GM12878 (cell line): ENCODE data around the gene LNX2. TPM values are rescaled to one million over a fixed set of nuclear protein-coding genes. Genes with fewer than 3 reads are reported as not detected.
A peak's percentile ranks its signal among the peaks of the same experiment; 100 is the strongest.

Source experiments
- ATAC-seq: fragments of 200-7000 bp; cut with Tn5 transposase; 3 replicates; pipeline ENCODE4 v1.9.1; 2020; ENCODE audit warnings: mild to moderate bottlenecking, moderate library complexity
- BruUV-seq: library from RNA; stranded (reverse); fragments of 400-500 nt; replicated peaks from 2 replicates; lab custom pipeline; 2021; lab: Mats Ljungman, UMichigan
- CTCF ChIA-PET: fragments of 300-600 bp; sonication (Branson Sonifier 250); formaldehyde crosslinking; extraction: SDS; loops from one replicate; lab custom pipeline; 2021; ENCODE audit warnings: inconsistent platforms; lab: Yijun Ruan, JAX
- POLR2A ChIA-PET: fragments of 350-600 bp; formaldehyde crosslinking; extraction: SDS; loops from one replicate; lab custom pipeline; 2021; ENCODE audit warnings: inconsistent platforms; lab: Charles Lee
- RAD21 ChIA-PET: fragments of 300-600 bp; sonication (Branson Sonifier 250); formaldehyde crosslinking; loops from one replicate; lab custom pipeline; 2023; ENCODE audit warnings: antibody characterized with exemption; ENCODE audit not compliant: unreplicated experiment; lab: Charles Lee
- SMC1A ChIA-PET: fragments of 300-600 bp; sonication (Branson Sonifier 250); formaldehyde crosslinking; loops from one replicate; lab custom pipeline; 2023; ENCODE audit not compliant: unreplicated experiment, uncharacterized antibody; lab: Charles Lee
- DNase-seq: peaks from one replicate; pipeline ENCODE4 v3.0.0-alpha.2; 2011; ENCODE audit warnings: low read depth, low spot score
- FAIRE-seq: peaks from 3 replicates; lab custom pipeline; 2011; peaks lifted over from hg19 to GRCh38; lab: Jason Lieb, UNC
- H2AFZ ChIP-seq: 2 replicates; pipeline ENCODE4 v1.6.0; 2011; ENCODE audit warnings: low read depth, low read length, control low read depth; ENCODE audit not compliant: control insufficient read depth
- H3K27ac ChIP-seq: 2 replicates; pipeline ENCODE4 v1.5.1; 2011; ENCODE audit warnings: control low read depth; ENCODE audit not compliant: control insufficient read depth, insufficient read depth
- H3K27me3 ChIP-seq, 2 experiments: replicated peaks in 1 of 2; 2 replicates each; pipeline versions ENCODE4 v1.6.0 to v1.6.1; 2011; ENCODE audit warnings: low read length in 1 of 2; ENCODE audit not compliant: control insufficient read depth in 2 of 2, insufficient read depth in 2 of 2
- H3K36me3 ChIP-seq, 2 experiments: 2 replicates each; pipeline ENCODE4 v1.5.1; 2011; ENCODE audit warnings: low read length in 1 of 2; ENCODE audit not compliant: control insufficient read depth in 2 of 2, insufficient read depth in 2 of 2
- H3K4me1 ChIP-seq: 2 replicates; pipeline ENCODE4 v1.6.1; 2011; ENCODE audit warnings: mild to moderate bottlenecking, low read length, moderate library complexity, mixed read lengths; ENCODE audit not compliant: control insufficient read depth, insufficient read depth
- H3K4me2 ChIP-seq: 2 replicates; pipeline ENCODE4 v1.6.0; 2011; ENCODE audit warnings: control low read depth; ENCODE audit not compliant: control insufficient read depth, insufficient read depth
- H3K4me3 ChIP-seq: fragments of 200-600 bp; sonication (generic); 2 replicates; pipeline ENCODE4 v1.5.1; 2016
- H3K79me2 ChIP-seq: 2 replicates; pipeline ENCODE4 v1.6.0; 2011; ENCODE audit warnings: low read length; ENCODE audit not compliant: control insufficient read depth, insufficient read depth
- H3K9ac ChIP-seq: 2 replicates; pipeline ENCODE4 v1.8.0; 2011; ENCODE audit warnings: low read length, control low read depth, mixed read lengths; ENCODE audit not compliant: control insufficient read depth, insufficient read depth
- H3K9me3 ChIP-seq: replicated peaks from 3 replicates; pipeline ENCODE4 v1.5.1; 2011; ENCODE audit warnings: mild to moderate bottlenecking, low read length; ENCODE audit not compliant: control insufficient read depth, insufficient read depth
- H4K20me1 ChIP-seq: 2 replicates; pipeline ENCODE4 v1.6.0; 2011; ENCODE audit not compliant: control insufficient read depth, insufficient read depth
- BACH1 ChIP-seq: fragments of 450-650 bp; IDR thresholded peaks from 2 replicates; pipeline ENCODE4 v1.6.1; 2017; ENCODE audit warnings: mild to moderate bottlenecking, borderline replicate concordance
- BCLAF1 ChIP-seq: fragments of 450-650 bp; IDR thresholded peaks from 2 replicates; pipeline ENCODE4 v1.6.1; 2017; ENCODE audit warnings: antibody characterized with exemption, mild to moderate bottlenecking, moderate library complexity
- BHLHE40 ChIP-seq, 2 experiments: fragments of 450-650 bp in 1 of 2; IDR thresholded peaks; 2 replicates each; pipeline ENCODE4 v1.6.1; 2011 to 2017; ENCODE audit warnings: low read depth in 2 of 2, borderline replicate concordance in 1 of 2, improper control_type of control experiment in 1 of 2, low read length in 1 of 2, mild to moderate bottlenecking in 1 of 2
- CBX3 ChIP-seq: fragments of 200-600 bp; sonication (generic); IDR thresholded peaks from 2 replicates; pipeline ENCODE4 v1.6.1; 2016; ENCODE audit warnings: low read depth, borderline replicate concordance
- CHD2 ChIP-seq: IDR thresholded peaks from 2 replicates; pipeline ENCODE4 v1.6.1; 2011; ENCODE audit warnings: low read depth, low read length, improper control_type of control experiment, borderline replicate concordance
- IKZF2 ChIP-seq, 2 experiments: fragments of 450-650 bp; IDR thresholded peaks; 2 replicates each; pipeline ENCODE4 v1.6.1; 2017; ENCODE audit warnings: mild to moderate bottlenecking in 2 of 2, moderate library complexity in 2 of 2
- MAX ChIP-seq: IDR thresholded peaks from 2 replicates; pipeline ENCODE4 v1.6.1; 2012; ENCODE audit warnings: low read depth, low read length, improper control_type of control experiment
- NR2C2 ChIP-seq: IDR thresholded peaks from 2 replicates; pipeline ENCODE4 v1.6.1; 2011; ENCODE audit warnings: borderline replicate concordance, low read depth; ENCODE audit not compliant: control insufficient read depth, insufficient read length
- PAX5 ChIP-seq: IDR thresholded peaks from 2 replicates; pipeline ENCODE4 v1.6.1; 2011; ENCODE audit warnings: low read depth, low read length, borderline replicate concordance
- RBBP5 ChIP-seq: fragments of 200-600 bp; sonication (generic); conservative IDR thresholded peaks from 2 replicates; pipeline ENCODE4 v1.6.1; 2016
- RELA ChIP-seq: fragments of 450-650 bp; IDR thresholded peaks from 2 replicates; pipeline ENCODE4 v1.8.0; 2014; ENCODE audit warnings: borderline replicate concordance; ENCODE audit not compliant: partially characterized antibody
- SP1 ChIP-seq: IDR thresholded peaks from one replicate; pipeline ENCODE4 v1.6.1; 2011; ENCODE audit warnings: low read depth, low read length
- STAT3 ChIP-seq: IDR thresholded peaks from 2 replicates; pipeline ENCODE4 v1.6.1; 2011; ENCODE audit warnings: low read depth, low read length, improper control_type of control experiment
- TAF1 ChIP-seq: IDR thresholded peaks from 2 replicates; pipeline ENCODE4 v1.6.1; 2011; ENCODE audit warnings: mild to moderate bottlenecking, low read depth, low read length, borderline replicate concordance
- ZSCAN29 ChIP-seq: fragments of 450-650 bp; IDR thresholded peaks from 2 replicates; pipeline ENCODE4 v1.6.1; 2017; ENCODE audit warnings: mild to moderate bottlenecking, moderate library complexity
- WGBS: methylation state at CpG from one replicate; pipeline ENCODE4 v1.1.6; 2016; ENCODE audit warnings: low lambda C conversion rate; ENCODE audit not compliant: insufficient replicate concordance, insufficient coverage; ENCODE audit errors: missing lambda C conversion rate; 5-methylcytosine and 5-hydroxymethylcytosine counted together
- in situ Hi-C: fragments of 300-500 bp; cut with MboI; formaldehyde crosslinking; loops from 9 replicates; pipeline ENCODE4 v1.14.3; 2018; ENCODE audit warnings: mixed read lengths
- intact Hi-C: fragments of 100-400 bp; cut with micrococcal nuclease; formaldehyde crosslinking; loops from one replicate; pipeline ENCODE4 v1.14.2; 2022; ENCODE audit not compliant: unreplicated experiment
- polyA plus RNA-seq, 11 experiments: library from polyadenylated mRNA; depleted of rRNA in 4 of 11; unstranded in 6 of 11; stranded (reverse) in 5 of 11; fragments of >200 nt; fragmentation: Nextera tagmentation in 4 of 11; fragmentation: Illumina TruSeq in 1 of 11; extraction: Ambion mirVana in 4 of 11; extraction: Trizol in 1 of 11; gene quantifications; 1 replicate in 1 of 11; 2 replicates in 10 of 11; pipeline versions ENCODE4 v1.2.1 to v1.2.3, GENCODE V29; 2011 to 2016; ENCODE audit warnings: inconsistent platforms in 2 of 11, missing spikeins in 2 of 11, low read depth in 1 of 11
- total RNA-seq, 4 experiments: library from RNA; depleted of rRNA in 3 of 4; stranded (reverse); fragments of >200 nt in 3 of 4; fragmentation: Illumina TruSeq in 1 of 4; extraction: Trizol in 1 of 4; gene quantifications; 2 replicates each; pipeline versions ENCODE4 v1.2.1 to v1.2.3, GENCODE V29; 2013 to 2021
- TF ChIP-seq, protein P1 (sequence below): fragments of 450-650 bp; IDR thresholded peaks from 2 replicates; pipeline ENCODE4 v1.6.1; 2017; ENCODE audit warnings: mild to moderate bottlenecking, moderate library complexity

The LNX2 gene
- total and polyA plus RNA-seq, 10 of the 15 experiments (the other 5 are each of a cell fraction or from before 2014, with no cell fraction given), result 1.3 to 7.7 (median 4.4) TPM

DNA sequence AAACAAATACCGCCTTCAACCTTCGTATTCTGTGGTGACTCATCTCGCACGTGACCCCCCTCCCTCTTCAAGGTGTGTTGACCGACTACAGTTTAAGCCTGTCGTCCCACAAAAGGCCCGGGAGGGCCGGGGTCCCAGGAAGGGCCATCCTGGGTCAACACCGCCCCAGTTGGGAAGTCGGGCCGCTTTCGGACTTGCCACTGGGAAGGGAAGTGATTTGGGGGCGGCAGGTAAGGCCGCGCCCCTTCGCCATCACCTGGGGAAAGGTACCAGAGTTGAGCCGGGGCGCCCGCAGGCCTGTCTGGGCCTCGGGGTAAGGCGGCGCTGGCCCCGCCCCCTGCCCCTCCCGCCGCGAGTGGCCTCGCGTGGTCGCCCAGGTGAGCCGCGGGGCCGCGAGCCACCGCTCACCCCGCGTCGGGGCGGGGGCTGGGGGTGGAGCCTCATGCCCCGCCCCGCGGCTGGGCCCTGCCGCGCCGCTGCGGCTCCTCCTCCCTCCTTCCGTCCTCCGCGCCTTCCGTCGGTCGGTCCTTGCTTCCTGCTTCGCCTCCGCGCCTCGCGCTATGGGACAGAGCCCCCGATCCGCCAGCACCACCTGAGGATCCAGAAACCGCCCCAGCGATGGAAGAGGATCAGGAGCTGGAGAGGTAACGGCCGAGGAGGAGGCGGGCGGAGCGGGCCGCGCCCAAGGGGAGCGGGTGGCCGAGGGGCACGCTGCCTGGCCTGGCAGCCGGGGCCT, 1.2 kb upstream of the LNX2 start, which contains the start of gene POLR1D:
Gene POLR1D, plus strand, starts transcription at position 527 of the 736 bp plus-strand sequence. Its CDS starts 92 bp downstream, at position 619.
- peaks cover 8% of the 10 kb centered on the region for H3K4me1 ChIP-seq
- no peaks in the 10 kb centered on the region for H3K9me3 ChIP-seq
- H4K20me1 ChIP-seq, result peaks cover 6% of the 10 kb centered on the region; the same call in 1 of the 2 replicates
- H2AFZ ChIP-seq, result peak within 1 kb of the TSS; percentile 84
- H3K79me2 ChIP-seq, result peaks cover 77% of the 10 kb centered on the region
- 0 out of 4 replicates have a peak, but pooled peaks cover 0 to 2% of the 10 kb centered on the region in 2 experiments for H3K36me3 ChIP-seq
- intact Hi-C loops, result loop anchor here (5.0 kb wide), 2 partner anchors 194 to 369 kb away; partner anchors contain the start of gene RPL21
- WGBS, result 1% methylated on average over 60 of the region's 71 CpGs
- peak within 1 kb of the TSS; percentile 84 for H3K27ac ChIP-seq
- RAD21 ChIA-PET, result interaction anchor here (0.8 to 6.0 kb wide), 12 partner anchors 10 to 196 kb away, joined by 3 to 33 read pairs (median 3); partner anchors contain the start of gene MTIF3
- POLR2A ChIA-PET, result interaction anchor here (0.7 to 7.2 kb wide), 11 partner anchors 10 to 457 kb away, joined by 3 to 55 read pairs (median 4); no protein-coding TSS in a partner anchor
- peak; percentile 77 for ATAC-seq
- peak within 1 kb of the TSS; percentile 81 for H3K4me2 ChIP-seq
- in situ Hi-C loops, result no loop called here
- peak within 1 kb of the TSS; percentile 94 for H3K9ac ChIP-seq
- CTCF ChIA-PET, result interaction anchor here (0.5 to 3.8 kb wide), 5 partner anchors 15 to 334 kb away, joined by 3 to 27 read pairs (median 6); no protein-coding TSS in a partner anchor
- peak; percentile 41 for DNase-seq
- BruUV-seq, result no TSS peak
- no peak for FAIRE-seq
- no peaks in the 10 kb centered on the region for H3K27me3 ChIP-seq
- H3K4me3 ChIP-seq, result peak within 1 kb of the TSS; percentile 97
- SMC1A ChIA-PET, result interaction anchor here (1.0 to 3.2 kb wide), 9 partner anchors 10 to 89 kb away, joined by 3 to 35 read pairs (median 4); no protein-coding TSS in a partner anchor
- TF ChIP-seq NR2C2 (no peak), TAF1 (peak; percentile 45), ZSCAN29 (no peak), BCLAF1 (no peak), BACH1 (peak; percentile 91), RBBP5 (no peak), STAT3 (no peak), CBX3 (no peak), IKZF2 (IDR thresholded peaks at IDR 0.05) (peak in 1 of 2 experiments; percentile 34; a peak in 1 of 4 replicates), SP1 (peak; percentile 69), MAX (peak; percentile 42; the same call in 1 of the 2 replicates), PAX5 (no peak), RELA (peak; percentile 48), CHD2 (no peak), BHLHE40 (IDR thresholded peaks at IDR 0.05; ENCODE audit: borderline replicate concordance in 1 of 2, low read depth in 2 of 2, low read length in 1 of 2) (peak; percentile 93 to 95)
- TF ChIP-seq, protein P1, sequence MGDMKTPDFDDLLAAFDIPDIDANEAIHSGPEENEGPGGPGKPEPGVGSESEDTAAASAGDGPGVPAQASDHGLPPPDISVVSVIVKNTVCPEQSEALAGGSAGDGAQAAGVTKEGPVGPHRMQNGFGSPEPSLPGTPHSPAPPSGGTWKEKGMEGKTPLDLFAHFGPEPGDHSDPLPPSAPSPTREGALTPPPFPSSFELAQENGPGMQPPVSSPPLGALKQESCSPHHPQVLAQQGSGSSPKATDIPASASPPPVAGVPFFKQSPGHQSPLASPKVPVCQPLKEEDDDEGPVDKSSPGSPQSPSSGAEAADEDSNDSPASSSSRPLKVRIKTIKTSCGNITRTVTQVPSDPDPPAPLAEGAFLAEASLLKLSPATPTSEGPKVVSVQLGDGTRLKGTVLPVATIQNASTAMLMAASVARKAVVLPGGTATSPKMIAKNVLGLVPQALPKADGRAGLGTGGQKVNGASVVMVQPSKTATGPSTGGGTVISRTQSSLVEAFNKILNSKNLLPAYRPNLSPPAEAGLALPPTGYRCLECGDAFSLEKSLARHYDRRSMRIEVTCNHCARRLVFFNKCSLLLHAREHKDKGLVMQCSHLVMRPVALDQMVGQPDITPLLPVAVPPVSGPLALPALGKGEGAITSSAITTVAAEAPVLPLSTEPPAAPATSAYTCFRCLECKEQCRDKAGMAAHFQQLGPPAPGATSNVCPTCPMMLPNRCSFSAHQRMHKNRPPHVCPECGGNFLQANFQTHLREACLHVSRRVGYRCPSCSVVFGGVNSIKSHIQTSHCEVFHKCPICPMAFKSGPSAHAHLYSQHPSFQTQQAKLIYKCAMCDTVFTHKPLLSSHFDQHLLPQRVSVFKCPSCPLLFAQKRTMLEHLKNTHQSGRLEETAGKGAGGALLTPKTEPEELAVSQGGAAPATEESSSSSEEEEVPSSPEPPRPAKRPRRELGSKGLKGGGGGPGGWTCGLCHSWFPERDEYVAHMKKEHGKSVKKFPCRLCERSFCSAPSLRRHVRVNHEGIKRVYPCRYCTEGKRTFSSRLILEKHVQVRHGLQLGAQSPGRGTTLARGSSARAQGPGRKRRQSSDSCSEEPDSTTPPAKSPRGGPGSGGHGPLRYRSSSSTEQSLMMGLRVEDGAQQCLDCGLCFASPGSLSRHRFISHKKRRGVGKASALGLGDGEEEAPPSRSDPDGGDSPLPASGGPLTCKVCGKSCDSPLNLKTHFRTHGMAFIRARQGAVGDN, result no peak
